ENCODE results near the gene COTL1. TPM values are rescaled to one million over a fixed set of nuclear protein-coding genes. Genes with fewer than 3 reads are reported as not detected.
"Not testable (repeated sequence)": the region's sequence is repeated elsewhere in the genome, so short reads cannot be mapped to it uniquely, and the experiment has no call there.

The COTL1 gene
- total RNA-seq, 1 donor from 2014 or later, result 18.4 TPM

- no peak for ATAC-seq
- no peak for DNase-seq (ENCODE audit: missing footprints)
- intact Hi-C loops (cut with DNase I), result no loop called here
These were observed 90.9 kb downstream of the COTL1 start for GRCh38 chr16:84526794-84527531.

- ATAC-seq; intact Hi-C loops (cut with DNase I); DNase-seq (ENCODE audit: missing footprints): not testable (repeated sequence)
These were observed 92.8 kb downstream of the COTL1 start for GRCh38 chr16:84524941-84525581.

GRCh38 chr16:84524346-84524920 lies 93.4 kb downstream of the COTL1 start:
- intact Hi-C loops (cut with DNase I), result no loop called here
- ATAC-seq (no peak), DNase-seq (ENCODE audit: missing footprints) (no peak)

GRCh38 chr16:84521497-84521770 lies 96.4 kb downstream of the COTL1 start:
- intact Hi-C loops (cut with DNase I), result no loop called here
- DNase-seq (ENCODE audit: missing footprints), result no peak
- ATAC-seq, result no peak

GRCh38 chr16:84520725-84521496 lies 97.0 kb downstream of the COTL1 start:
- ATAC-seq (no peak), DNase-seq (ENCODE audit: missing footprints) (no peak)
- intact Hi-C loops (cut with DNase I), result no loop called here

- ATAC-seq (no peak), DNase-seq (ENCODE audit: missing footprints) (no peak)
- intact Hi-C loops (cut with DNase I), result no loop called here
These were observed 98.0 kb downstream of the COTL1 start for GRCh38 chr16:84519855-84520254.

- intact Hi-C loops (cut with DNase I), result no loop called here
- DNase-seq (ENCODE audit: missing footprints) (no peak), ATAC-seq (no peak)
These were observed 99.0 kb downstream of the COTL1 start for GRCh38 chr16:84518804-84519341.

GRCh38 chr16:84518220-84518619 lies 99.7 kb downstream of the COTL1 start:
- DNase-seq (ENCODE audit: missing footprints); ATAC-seq; intact Hi-C loops (cut with DNase I): not testable (repeated sequence)

- intact Hi-C loops (cut with DNase I), result no loop called here
- ATAC-seq (no peak), DNase-seq (ENCODE audit: missing footprints) (no peak)
These were observed 100.5 kb downstream of the COTL1 start for GRCh38 chr16:84517366-84517765.

Other genes with a start within 250 kb of the COTL1 start
- not detected for gene ATP2C2, start 249.5 kb downstream of the COTL1 start, total RNA-seq
- gene MEAK7, start 113.4 kb downstream of the COTL1 start, total RNA-seq, result 7.4 TPM
- 58.2 TPM for gene KLHL36, start 30.4 kb upstream of the COTL1 start, total RNA-seq
- gene USP10, start 81.9 kb upstream of the COTL1 start, total RNA-seq, result 76.5 TPM
- gene CRISPLD2, start 201.9 kb upstream of the COTL1 start, total RNA-seq, result 38.1 TPM

Data from Right ventricle myocardium inferior (tissue), 1 donor.